WTC11 (cell line): ENCODE measurements around the gene SIGLEC10. TPM values are rescaled to one million over a fixed set of nuclear protein-coding genes. Genes with fewer than 3 reads are reported as not detected.

Experiments used
- ATAC-seq: fragments of 200-7000 bp; cut with Tn5 transposase; 2 replicates; pipeline ENCODE4 v1.10.0; 2021; ENCODE audit warnings: mild to moderate bottlenecking, moderate library complexity
- CTCF ChIA-PET: fragments of 300-600 bp; sonication (Branson Sonifier 250); formaldehyde crosslinking; loops from one replicate; lab custom pipeline; 2021; ENCODE audit warnings: antibody characterized with exemption; lab: Charles Lee
- POLR2A ChIA-PET: fragments of 350-600 bp; sonication (Branson Sonifier 250); formaldehyde crosslinking; loops from one replicate; lab custom pipeline; 2021; ENCODE audit warnings: antibody characterized with exemption; lab: Charles Lee
- DNase-seq: peaks from one replicate; pipeline ENCODE4 v3.0.0; 2021; ENCODE audit warnings: low spot score
- H3K27ac Mint-ChIP-seq: 2 replicates; pipeline ENCODE4 v1.8.0; 2021; ENCODE audit warnings: mixed read lengths
- H3K27me3 Mint-ChIP-seq: 2 replicates; pipeline ENCODE4 v1.8.0; 2021; ENCODE audit warnings: low read depth, mild to moderate bottlenecking, moderate library complexity, mixed read lengths
- H3K36me3 Mint-ChIP-seq: 2 replicates; pipeline ENCODE4 v1.8.0; 2021; ENCODE audit warnings: mixed read lengths
- H3K4me1 Mint-ChIP-seq: 2 replicates; pipeline ENCODE4 v1.8.0; 2022; ENCODE audit warnings: mixed read lengths
- H3K4me3 Mint-ChIP-seq: 2 replicates; pipeline ENCODE4 v1.8.0; 2021; ENCODE audit warnings: mild to moderate bottlenecking, moderate library complexity, mixed read lengths
- H3K9me3 Mint-ChIP-seq: 2 replicates; pipeline ENCODE4 v1.8.0; 2021; ENCODE audit warnings: mixed read lengths
- ATF1 ChIP-seq: sonication (generic); formaldehyde crosslinking; IDR thresholded peaks from 2 replicates; pipeline ENCODE4 v1.8.1; 2023; ENCODE audit warnings: mild to moderate bottlenecking, moderate library complexity, missing genetic modification reagents
- ATF2 ChIP-seq: sonication (generic); formaldehyde crosslinking; IDR thresholded peaks from 2 replicates; pipeline ENCODE4 v1.8.1; 2022; ENCODE audit warnings: low read depth, missing genetic modification reagents, borderline replicate concordance
- CBFB ChIP-seq: sonication (generic); formaldehyde crosslinking; IDR thresholded peaks from 2 replicates; pipeline ENCODE4 v1.8.1; 2022; ENCODE audit warnings: mild to moderate bottlenecking, low read depth, missing genetic modification reagents
- CREB1 ChIP-seq: sonication (generic); formaldehyde crosslinking; IDR thresholded peaks from 2 replicates; pipeline ENCODE4 v1.8.0; 2023; ENCODE audit warnings: mild to moderate bottlenecking, missing genetic modification reagents
- CTCF ChIP-seq: fragments of 200-600 bp; IDR thresholded peaks from 2 replicates; pipeline ENCODE4 v1.8.0; 2022; ENCODE audit warnings: antibody characterized with exemption
- ETV6 ChIP-seq: sonication (generic); formaldehyde crosslinking; IDR thresholded peaks from 2 replicates; pipeline ENCODE4 v1.8.1; 2022; ENCODE audit warnings: mild to moderate bottlenecking, missing genetic modification reagents
- FOXK1 ChIP-seq: sonication (generic); formaldehyde crosslinking; IDR thresholded peaks from 2 replicates; pipeline ENCODE4 v1.8.0; 2022; ENCODE audit warnings: mild to moderate bottlenecking, moderate library complexity, missing genetic modification reagents
- GTF2I ChIP-seq: fragments of 250-450 bp; sonication (Bioruptor Pico); conservative IDR thresholded peaks from 2 replicates; pipeline ENCODE4 v1.4.0; 2021; ENCODE audit warnings: mild to moderate bottlenecking
- KAT7 ChIP-seq: sonication (generic); formaldehyde crosslinking; IDR thresholded peaks from 2 replicates; pipeline ENCODE4 v1.8.1; 2023; ENCODE audit warnings: missing genetic modification reagents, mild to moderate bottlenecking, borderline replicate concordance
- NFATC4 ChIP-seq: fragments of 250-450 bp; sonication (Bioruptor Pico); IDR thresholded peaks from 2 replicates; pipeline ENCODE4 v1.9.0; 2021; ENCODE audit warnings: mild to moderate bottlenecking
- NFYB ChIP-seq: sonication (generic); formaldehyde crosslinking; conservative IDR thresholded peaks from 2 replicates; pipeline ENCODE4 v1.8.0; 2022; ENCODE audit warnings: low read depth, missing genetic modification reagents
- PRDM15 ChIP-seq: sonication (generic); formaldehyde crosslinking; IDR thresholded peaks from 2 replicates; pipeline ENCODE4 v1.8.0; 2022; ENCODE audit warnings: missing genetic modification reagents
- PRRX2 ChIP-seq: fragments of 250-450 bp; sonication (Bioruptor Pico); IDR thresholded peaks from 2 replicates; pipeline ENCODE4 v1.8.0; 2021; ENCODE audit warnings: mild to moderate bottlenecking
- SOX15 ChIP-seq: fragments of 250-450 bp; sonication (Bioruptor Pico); IDR thresholded peaks from 2 replicates; pipeline ENCODE4 v1.9.0; 2021; ENCODE audit warnings: mild to moderate bottlenecking
- ZNF138 ChIP-seq: sonication (generic); formaldehyde crosslinking; conservative IDR thresholded peaks from 2 replicates; pipeline ENCODE4 v1.8.1; 2022; ENCODE audit warnings: mild to moderate bottlenecking, moderate library complexity, missing genetic modification reagents
- ZNF232 ChIP-seq: sonication (generic); formaldehyde crosslinking; IDR thresholded peaks from 2 replicates; pipeline ENCODE4 v1.8.0; 2022; ENCODE audit warnings: mild to moderate bottlenecking, missing genetic modification reagents
- ZNF416 ChIP-seq: fragments of 250-450 bp; sonication (Bioruptor Pico); IDR thresholded peaks from 2 replicates; pipeline ENCODE4 v1.9.0; 2021; ENCODE audit warnings: mild to moderate bottlenecking, inconsistent platforms
- ZNF423 ChIP-seq: fragments of 250-450 bp; sonication (Bioruptor Pico); IDR thresholded peaks from 2 replicates; pipeline ENCODE4 v2.1.2; 2022; ENCODE audit warnings: mild to moderate bottlenecking, moderate library complexity
- ZNF671 ChIP-seq: fragments of 250-450 bp; sonication (Bioruptor Pico); IDR thresholded peaks from 2 replicates; pipeline ENCODE4 v1.8.0; 2021; ENCODE audit warnings: mild to moderate bottlenecking
- total RNA-seq: library from RNA; stranded (reverse); gene quantifications from 3 replicates; pipeline ENCODE4 v1.2.3, GENCODE V29; 2021
- TF ChIP-seq, protein P1 (sequence below): sonication (generic); formaldehyde crosslinking; IDR thresholded peaks from 2 replicates; pipeline ENCODE4 v1.8.1; 2023; ENCODE audit warnings: mild to moderate bottlenecking, missing genetic modification reagents, moderate library complexity
- TF ChIP-seq, protein P2 (sequence below): fragments of 250-450 bp; sonication (Bioruptor Pico); IDR thresholded peaks from 2 replicates; pipeline ENCODE4 v2.1.2; 2022; ENCODE audit warnings: mild to moderate bottlenecking, moderate library complexity
- TF ChIP-seq, protein P3 (sequence below): sonication (generic); formaldehyde crosslinking; IDR thresholded peaks from 2 replicates; pipeline ENCODE4 v1.8.0; 2023; ENCODE audit warnings: missing genetic modification reagents
- TF ChIP-seq, protein P4 (sequence below): sonication (generic); formaldehyde crosslinking; IDR thresholded peaks from 2 replicates; pipeline ENCODE4 v1.8.1; 2022; ENCODE audit warnings: mild to moderate bottlenecking, moderate library complexity, missing genetic modification reagents

Gene SIGLEC10
- total RNA-seq, 1 experiment from 2014 or later: not detected

DNA sequence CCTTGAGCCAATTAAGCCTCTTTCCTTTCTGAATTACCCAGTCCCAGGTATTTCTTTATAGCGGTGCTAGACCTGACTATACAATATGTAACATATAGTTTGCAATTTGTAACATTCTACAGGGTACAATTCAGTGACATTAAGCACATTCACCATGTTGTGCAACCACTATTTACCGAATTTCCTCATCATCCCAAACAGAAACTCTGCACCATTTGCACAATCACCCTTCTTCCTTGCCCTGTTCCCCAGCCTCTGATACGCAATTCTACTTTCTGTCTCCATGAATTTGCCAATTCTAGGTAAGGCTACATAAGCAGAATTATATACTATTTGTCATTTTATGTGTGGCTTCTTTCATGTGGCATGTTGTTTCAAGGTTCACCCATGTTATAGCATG, 13.7 kb upstream of the SIGLEC10 start:
- H3K4me3 Mint-ChIP-seq: no peak overlapping the region
- TF ChIP-seq FOXK1 (CRISPR knock-in tag) (no peak), NFYB (CRISPR knock-in tag) (no peak), CREB1 (CRISPR knock-in tag) (no peak), ZNF423 (CRISPR knock-in tag) (no peak), PRRX2 (no peak), ATF1 (CRISPR knock-in tag) (no peak), PRDM15 (no peak), ATF2 (CRISPR knock-in tag) (no peak), CBFB (no peak), ETV6 (CRISPR knock-in tag) (no peak), KAT7 (no peak), SOX15 (no peak), ZNF416 (CRISPR knock-in tag) (no peak), GTF2I (CRISPR knock-in tag) (no peak), ZNF138 (CRISPR knock-in tag) (no peak)
- TF ChIP-seq, protein P1, sequence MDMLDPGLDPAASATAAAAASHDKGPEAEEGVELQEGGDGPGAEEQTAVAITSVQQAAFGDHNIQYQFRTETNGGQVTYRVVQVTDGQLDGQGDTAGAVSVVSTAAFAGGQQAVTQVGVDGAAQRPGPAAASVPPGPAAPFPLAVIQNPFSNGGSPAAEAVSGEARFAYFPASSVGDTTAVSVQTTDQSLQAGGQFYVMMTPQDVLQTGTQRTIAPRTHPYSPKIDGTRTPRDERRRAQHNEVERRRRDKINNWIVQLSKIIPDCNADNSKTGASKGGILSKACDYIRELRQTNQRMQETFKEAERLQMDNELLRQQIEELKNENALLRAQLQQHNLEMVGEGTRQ (CRISPR knock-in tag): no peak
- TF ChIP-seq, protein P2, sequence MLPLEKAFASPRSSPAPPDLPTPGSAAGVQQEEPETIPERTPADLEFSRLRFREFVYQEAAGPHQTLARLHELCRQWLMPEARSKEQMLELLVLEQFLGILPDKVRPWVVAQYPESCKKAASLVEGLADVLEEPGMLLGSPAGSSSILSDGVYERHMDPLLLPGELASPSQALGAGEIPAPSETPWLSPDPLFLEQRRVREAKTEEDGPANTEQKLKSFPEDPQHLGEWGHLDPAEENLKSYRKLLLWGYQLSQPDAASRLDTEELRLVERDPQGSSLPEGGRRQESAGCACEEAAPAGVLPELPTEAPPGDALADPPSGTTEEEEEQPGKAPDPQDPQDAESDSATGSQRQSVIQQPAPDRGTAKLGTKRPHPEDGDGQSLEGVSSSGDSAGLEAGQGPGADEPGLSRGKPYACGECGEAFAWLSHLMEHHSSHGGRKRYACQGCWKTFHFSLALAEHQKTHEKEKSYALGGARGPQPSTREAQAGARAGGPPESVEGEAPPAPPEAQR (CRISPR knock-in tag): no peak
- TF ChIP-seq, protein P3, sequence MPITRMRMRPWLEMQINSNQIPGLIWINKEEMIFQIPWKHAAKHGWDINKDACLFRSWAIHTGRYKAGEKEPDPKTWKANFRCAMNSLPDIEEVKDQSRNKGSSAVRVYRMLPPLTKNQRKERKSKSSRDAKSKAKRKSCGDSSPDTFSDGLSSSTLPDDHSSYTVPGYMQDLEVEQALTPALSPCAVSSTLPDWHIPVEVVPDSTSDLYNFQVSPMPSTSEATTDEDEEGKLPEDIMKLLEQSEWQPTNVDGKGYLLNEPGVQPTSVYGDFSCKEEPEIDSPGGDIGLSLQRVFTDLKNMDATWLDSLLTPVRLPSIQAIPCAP: no peak
- TF ChIP-seq, all 79 proteins: peak for 0
- Mint-ChIP-seq H3K4me1 (no peaks in the 10 kb centered on the region), H3K27me3 (peaks cover 41% of the 10 kb centered on the region), H3K27ac (no peak overlapping the region), H3K9me3 (0 out of 2 replicates have a peak, but pooled peaks cover 3% of the 10 kb centered on the region), H3K36me3 (no peaks in the 10 kb centered on the region)
- CTCF ChIA-PET: no interaction called here
- no peak for DNase-seq
- ATAC-seq: no peak
- POLR2A ChIA-PET: interaction anchor here (0.6 kb wide), 1 partner anchor 39 kb away, joined by 4 read pairs; no protein-coding TSS in a partner anchor

DNA sequence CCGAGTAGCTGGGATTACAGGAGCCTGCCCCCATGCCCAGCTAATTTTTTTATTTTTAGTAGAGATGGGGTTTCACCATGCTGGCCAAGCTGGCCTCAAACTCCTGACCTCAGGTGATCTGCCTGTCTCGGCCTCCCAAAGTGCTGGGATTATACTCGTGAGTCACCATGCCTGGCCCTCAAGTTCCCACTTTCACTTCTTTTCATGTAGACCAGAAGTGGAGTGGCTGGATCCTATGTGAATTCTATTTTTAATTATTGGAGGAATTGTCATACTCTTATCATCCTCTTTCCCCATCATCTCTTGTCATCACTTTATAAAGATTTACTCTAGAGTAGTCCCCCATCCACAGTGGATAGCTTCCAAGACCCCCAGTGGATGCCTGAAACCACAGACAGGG, 12.8 kb upstream of the SIGLEC10 start:
- Mint-ChIP-seq H3K4me3 (no peak overlapping the region), H3K9me3 (0 out of 2 replicates have a peak, but pooled peaks cover 3% of the 10 kb centered on the region), H3K36me3 (no peaks in the 10 kb centered on the region), H3K27me3 (peaks cover 36% of the 10 kb centered on the region), H3K27ac (no peak overlapping the region), H3K4me1 (no peaks in the 10 kb centered on the region)
- ChIA-PET CTCF (no interaction called here), POLR2A (interaction anchor here (0.7 kb wide), 1 partner anchor 106 kb away, joined by 7 read pairs; no protein-coding TSS in a partner anchor)
- ATAC-seq (no peak), DNase-seq (no peak)
- TF ChIP-seq, protein P1 (CRISPR knock-in tag): no peak
- TF ChIP-seq CTCF: no peak
- TF ChIP-seq, protein P4, sequence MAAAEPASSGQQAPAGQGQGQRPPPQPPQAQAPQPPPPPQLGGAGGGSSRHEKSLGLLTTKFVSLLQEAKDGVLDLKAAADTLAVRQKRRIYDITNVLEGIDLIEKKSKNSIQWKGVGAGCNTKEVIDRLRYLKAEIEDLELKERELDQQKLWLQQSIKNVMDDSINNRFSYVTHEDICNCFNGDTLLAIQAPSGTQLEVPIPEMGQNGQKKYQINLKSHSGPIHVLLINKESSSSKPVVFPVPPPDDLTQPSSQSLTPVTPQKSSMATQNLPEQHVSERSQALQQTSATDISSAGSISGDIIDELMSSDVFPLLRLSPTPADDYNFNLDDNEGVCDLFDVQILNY (CRISPR knock-in tag): no peak
- TF ChIP-seq KAT7: no peak
- TF ChIP-seq ETV6 (CRISPR knock-in tag): no peak
- no peak for TF ChIP-seq SOX15
- TF ChIP-seq NFATC4 (CRISPR knock-in tag): no peak
- TF ChIP-seq ZNF232 (CRISPR knock-in tag): no peak
- no peak for TF ChIP-seq ZNF671 (CRISPR knock-in tag)
- TF ChIP-seq ZNF423 (CRISPR knock-in tag): no peak
